GM19023 (cell line): ENCODE measurements around the gene ZNF367.

Experiments used
- ATAC-seq: cut with Tn5 transposase; IDR thresholded peaks from one replicate; pipeline ENCODE4 v1.9.1; 2021; ENCODE audit warnings: mild to moderate bottlenecking, moderate library complexity; ENCODE audit not compliant: unreplicated experiment

ZNF367 gene

DNA sequence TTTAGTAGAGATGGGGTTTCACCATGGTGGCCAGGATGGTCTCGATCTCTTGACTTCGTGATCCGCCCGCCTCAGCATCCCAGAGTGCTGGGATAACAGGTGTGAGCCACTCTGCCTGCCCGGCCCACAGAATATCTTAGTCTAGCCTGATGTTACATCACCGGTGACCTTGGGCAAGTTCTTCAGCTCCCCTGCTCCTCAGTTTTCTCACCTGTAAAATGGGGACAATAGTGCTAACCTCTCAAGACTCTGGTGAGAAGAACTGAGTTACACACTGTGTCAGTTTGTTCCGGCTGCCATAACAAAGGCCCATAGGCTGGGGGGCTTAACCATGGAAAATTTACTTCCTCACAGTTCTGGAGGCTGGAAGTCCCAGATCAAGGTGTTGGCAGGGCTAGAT is 19.3 kb upstream of the ZNF367 start:
- no peak for ATAC-seq

- no peak for ATAC-seq
Measured at GRCh38 chr9:96436456-96437126, 18.4 kb upstream of the ZNF367 start.

DNA sequence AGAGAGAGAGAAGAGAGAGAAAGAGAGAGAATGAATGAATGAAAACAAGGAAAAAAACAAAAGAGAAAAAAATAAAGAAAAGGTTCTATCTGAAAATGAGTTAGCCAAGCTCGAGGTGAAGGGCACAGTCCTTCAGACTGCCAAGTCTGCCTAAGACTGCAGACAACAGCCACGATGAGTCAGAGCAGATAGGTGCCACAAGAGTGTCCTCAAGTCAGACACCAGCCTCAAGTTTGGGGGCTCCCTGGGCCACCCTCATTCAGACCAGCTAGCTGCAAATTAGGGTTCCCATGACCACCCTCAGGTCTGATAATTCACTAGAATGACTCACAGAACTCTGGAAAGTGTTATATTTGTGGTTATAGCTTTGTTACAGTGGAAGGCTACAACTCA is 17.9 kb upstream of the ZNF367 start:
- no peak for ATAC-seq

- no peak for ATAC-seq
Measured at GRCh38 chr9:96435345-96435744, 17.2 kb upstream of the ZNF367 start.

DNA sequence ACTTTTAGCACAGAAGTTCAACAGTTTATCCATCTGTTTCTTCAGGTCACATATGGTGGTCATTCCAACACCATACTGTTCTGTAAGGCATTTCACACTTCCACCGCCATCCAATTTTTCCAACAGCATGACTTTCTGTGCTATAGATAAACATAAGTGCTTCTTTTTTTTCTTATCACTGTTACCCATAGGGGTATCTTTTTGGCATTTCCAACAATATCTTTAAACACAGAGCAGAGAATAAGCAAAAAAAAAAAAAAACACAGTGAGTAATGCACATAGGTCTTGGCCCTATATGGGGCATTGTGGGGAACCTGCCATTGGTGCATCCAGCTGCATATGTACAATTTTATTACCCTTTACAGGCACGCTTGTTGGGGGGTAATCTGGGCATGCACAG is 12.2 kb upstream of the ZNF367 start:
- no peak for ATAC-seq

- no peak for ATAC-seq
Measured at GRCh38 chr9:96429732-96430131, 11.6 kb upstream of the ZNF367 start.

DNA sequence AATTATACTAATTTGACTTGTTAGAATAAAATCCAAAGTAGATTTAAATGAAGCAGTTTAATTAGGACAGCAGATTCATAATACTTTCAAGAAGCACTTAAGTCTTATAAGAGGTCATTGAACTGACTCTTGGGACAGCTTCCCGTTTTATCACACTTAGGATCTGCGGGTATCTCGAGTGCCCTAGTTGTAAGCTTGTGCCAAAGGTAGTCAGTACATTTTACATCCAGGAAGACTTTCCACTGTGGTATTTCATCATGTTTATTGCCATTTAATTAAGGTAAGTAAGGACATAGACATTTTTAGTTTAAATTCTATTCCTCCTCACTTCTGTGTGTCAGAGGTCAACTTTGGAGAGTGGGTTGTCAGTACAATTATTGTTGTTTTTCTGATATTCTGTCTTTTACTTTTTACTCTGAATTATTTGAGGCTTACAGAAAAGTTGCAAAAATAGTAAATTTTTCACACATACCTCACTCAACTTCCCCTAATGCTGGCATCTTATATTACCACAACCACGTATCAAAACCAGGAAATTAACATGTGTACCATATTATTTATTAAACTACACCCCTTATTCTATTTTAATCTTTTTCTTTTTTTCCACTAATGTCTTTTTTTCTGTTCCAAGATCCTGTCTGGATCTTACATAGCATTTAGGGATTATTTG is 7.5 kb upstream of the ZNF367 start:
- ATAC-seq = no peak

GRCh38 chr9:96423985-96424336 is 5.8 kb upstream of the ZNF367 start:
- no peak for ATAC-seq

- no peak for ATAC-seq
Measured at GRCh38 chr9:96423322-96423984, 5.3 kb upstream of the ZNF367 start.

- ATAC-seq = no peak
Measured at GRCh38 chr9:96420468-96421219, 2.5 kb upstream of the ZNF367 start.

DNA sequence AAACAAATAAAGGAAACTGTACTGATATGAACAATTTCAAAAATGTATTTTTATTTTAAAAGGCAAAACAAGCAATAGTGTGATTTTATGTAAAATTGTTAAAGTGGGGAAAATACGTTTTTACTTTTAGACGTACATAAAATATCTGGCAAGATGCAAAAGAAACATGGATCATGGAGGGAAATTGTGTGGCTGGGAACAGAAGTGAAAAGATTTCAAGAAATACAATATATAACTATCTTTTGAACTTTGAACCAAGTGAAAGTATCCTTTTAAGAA is 1.5 kb upstream of the ZNF367 start:
- ATAC-seq = no peak

DNA sequence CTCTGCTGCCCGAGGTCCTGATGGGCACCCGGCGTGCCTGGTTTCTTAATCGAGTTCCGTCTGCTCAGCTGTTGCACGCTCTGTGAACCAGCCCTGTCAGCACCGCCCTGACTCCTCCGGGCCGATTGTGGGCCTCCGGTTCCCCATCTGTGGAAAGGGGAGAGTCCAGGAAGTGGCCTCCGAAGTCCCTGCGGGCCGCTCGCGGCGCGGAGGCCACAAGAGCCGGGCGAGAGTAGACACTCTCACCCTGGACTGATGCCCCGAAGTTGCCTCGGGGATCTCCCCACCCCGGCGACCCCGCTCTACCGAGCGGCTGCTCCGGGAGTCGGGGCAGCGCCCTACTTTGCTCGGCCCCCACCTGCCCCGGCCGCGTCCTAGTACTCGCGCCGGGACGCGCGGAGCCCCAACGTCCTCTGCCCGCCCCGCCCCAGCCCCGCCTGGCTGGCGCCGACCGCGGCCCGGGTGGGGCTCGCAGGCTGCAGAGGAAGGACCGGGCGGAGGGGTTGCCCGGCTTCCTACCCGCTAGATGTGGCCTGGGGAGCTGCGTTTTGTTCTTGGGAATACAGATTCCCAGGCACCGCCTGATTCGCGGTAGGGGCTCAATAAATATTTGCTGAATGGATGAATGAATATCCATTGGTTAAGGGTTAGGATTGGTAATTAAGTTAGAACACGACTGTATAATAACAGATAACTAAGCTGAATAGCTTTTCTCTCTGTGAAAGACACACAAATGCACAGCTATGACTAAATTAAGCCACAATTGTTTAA is 935 bp upstream of the ZNF367 start:
- peak; percentile 31 for ATAC-seq

- no peak for ATAC-seq
Measured at GRCh38 chr9:96417661-96418082, 498 bp downstream of the ZNF367 start.

DNA sequence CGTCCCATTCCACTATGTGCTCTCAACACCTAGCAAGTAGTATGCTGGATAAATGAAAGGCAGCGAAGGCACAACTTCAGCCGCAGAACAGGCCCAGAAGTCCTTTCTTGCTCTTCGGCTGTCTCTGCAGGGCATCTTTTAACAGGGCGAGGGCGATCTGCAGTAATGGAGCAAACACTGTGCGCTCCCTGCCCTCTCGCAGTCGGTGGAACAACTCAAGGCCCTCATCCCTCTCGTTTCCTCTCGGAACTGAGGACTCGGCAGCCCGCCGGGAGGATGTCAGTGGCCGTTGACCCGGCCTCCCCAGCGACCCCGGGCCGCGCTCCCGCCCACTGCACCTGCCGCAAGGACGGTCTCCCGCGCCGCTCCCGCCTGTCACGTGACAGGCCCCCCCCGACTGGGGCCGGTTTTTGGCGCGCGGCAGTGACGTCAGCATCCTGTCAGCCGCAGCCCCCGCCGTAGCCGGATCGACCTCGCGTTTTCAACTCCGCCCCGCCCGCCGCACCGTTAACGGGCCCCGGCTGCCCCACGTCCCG is 1.1 kb downstream of the ZNF367 start:
- ATAC-seq = peak; percentile 25

DNA sequence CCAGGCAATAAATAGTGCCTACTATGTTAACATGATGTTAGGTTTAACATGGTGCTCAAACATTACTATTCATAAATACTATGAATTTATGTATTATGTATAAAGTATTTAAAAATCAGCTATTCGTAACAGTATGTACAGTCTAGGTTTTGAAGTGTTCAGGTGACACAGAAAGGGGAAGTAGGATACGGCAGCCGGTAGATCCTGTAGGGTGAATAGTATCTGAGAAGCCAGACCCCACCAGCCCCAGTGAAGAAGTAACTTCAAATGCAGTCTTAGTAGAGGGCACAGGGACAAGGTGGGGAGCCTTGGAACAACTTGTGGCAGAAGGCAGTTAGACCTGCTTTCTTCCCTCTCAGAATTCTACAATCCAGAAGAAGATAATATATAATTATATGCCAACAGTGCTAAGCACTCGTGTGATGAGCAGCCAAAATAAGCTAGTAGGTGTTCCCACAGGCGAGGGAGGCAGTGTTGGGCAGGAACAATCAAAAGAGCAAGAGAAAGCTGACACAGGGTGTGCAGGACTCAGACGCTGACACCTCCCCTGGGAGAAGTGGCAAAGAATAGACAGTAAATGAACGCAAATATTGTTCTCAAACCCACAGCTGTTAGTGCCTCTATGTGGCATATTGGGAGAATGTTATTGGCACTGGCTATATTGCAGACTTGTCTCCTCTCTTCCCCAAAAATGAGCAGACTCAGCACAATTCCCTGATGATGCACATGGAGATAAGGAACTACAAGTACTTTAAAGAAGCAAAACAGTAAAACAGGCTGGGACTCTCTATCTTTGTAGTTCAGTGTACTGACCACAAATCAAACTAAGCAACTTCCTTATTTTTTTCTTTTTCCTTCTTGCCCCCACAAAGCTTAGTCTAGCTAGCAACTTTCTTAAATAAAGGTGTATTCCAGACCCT is 4.6 kb downstream of the ZNF367 start:
- ATAC-seq = no peak

GRCh38 chr9:96412174-96412913 is 5.8 kb downstream of the ZNF367 start:
- ATAC-seq = no peak

GRCh38 chr9:96411129-96411838 is 6.9 kb downstream of the ZNF367 start:
- ATAC-seq = no peak
